Activated gamma-delta T cell (primary cell): Measurements from ENCODE around the gene TP73.

Experiments used
- DNase-seq: peaks from one replicate; lab custom pipeline; 2025; lab: John Stamatoyannopoulos, UW

TP73 gene

GRCh38 chr1:3634059-3634800, 18.1 kb upstream of the TP73 start:
- DNase-seq: no peak

GRCh38 chr1:3636080-3636479, 16.2 kb upstream of the TP73 start:
- no peak for DNase-seq

GRCh38 chr1:3636531-3636930, 15.8 kb upstream of the TP73 start:
- DNase-seq: no peak

- no peak for DNase-seq
These were observed 14.3 kb upstream of the TP73 start for GRCh38 chr1:3638027-3638426.

- no peak for DNase-seq
These were observed 13.6 kb upstream of the TP73 start for GRCh38 chr1:3638676-3639075.

- no peak for DNase-seq
These were observed 12.9 kb upstream of the TP73 start for GRCh38 chr1:3639397-3639911.

GRCh38 chr1:3640121-3640837, 12.0 kb upstream of the TP73 start:
- no peak for DNase-seq

- DNase-seq: no peak
These were observed 11.1 kb upstream of the TP73 start for GRCh38 chr1:3641046-3641760.

- no peak for DNase-seq
These were observed 10.5 kb upstream of the TP73 start for GRCh38 chr1:3641816-3642215.

GRCh38 chr1:3642919-3643675, 9.2 kb upstream of the TP73 start:
- DNase-seq: no peak

GRCh38 chr1:3644273-3644672, 8.0 kb upstream of the TP73 start:
- DNase-seq: no peak

GRCh38 chr1:3645247-3645646, 7.1 kb upstream of the TP73 start:
- DNase-seq: no peak

GRCh38 chr1:3645666-3646355, 6.5 kb upstream of the TP73 start:
- DNase-seq: no peak

- DNase-seq: no peak
These were observed 5.7 kb upstream of the TP73 start for GRCh38 chr1:3646596-3646995.

GRCh38 chr1:3649342-3650247, 2.7 kb upstream of the TP73 start, which contains the start of gene WRAP73:
TSS of gene WRAP73 (minus strand) at chr1:3650103. CDS start at chr1:3649999, 104 bp downstream.
- DNase-seq: peak; percentile 66

- DNase-seq: no peak
These were observed 1.9 kb upstream of the TP73 start for GRCh38 chr1:3650248-3651025.

GRCh38 chr1:3651026-3651929, 1.0 kb upstream of the TP73 start:
- DNase-seq: no peak
